HG03175 (cell line): Measurements from ENCODE around the gene LARP4.
"Not testable (repeated sequence)": the region's sequence is repeated elsewhere in the genome, so short reads cannot be mapped to it uniquely, and the experiment has no call there.

ENCODE experiments used
- ATAC-seq: cut with Tn5 transposase; IDR thresholded peaks from one replicate; pipeline ENCODE4 v1.9.1; 2021; ENCODE audit warnings: mild to moderate bottlenecking, moderate library complexity; ENCODE audit not compliant: unreplicated experiment

The LARP4 gene

GRCh38 chr12:50400638-50401499 is at the start of gene LARP4:
TSS of gene LARP4 (plus strand) at chr12:50400885. CDS start at chr12:50401011, 126 bp downstream.
- ATAC-seq, result peak; percentile 94

GRCh38 chr12:50351120-50352043 is 49.3 kb upstream of the LARP4 start:
- ATAC-seq, result no peak

- ATAC-seq, result no peak
Measured at GRCh38 chr12:50353404-50353803, 47.3 kb upstream of the LARP4 start.

- ATAC-seq, result no peak
Measured at GRCh38 chr12:50353869-50354593, 46.7 kb upstream of the LARP4 start.

- no peak for ATAC-seq
Measured at GRCh38 chr12:50354908-50355307, 45.8 kb upstream of the LARP4 start.

- no peak for ATAC-seq
Measured at GRCh38 chr12:50355365-50355764, 45.3 kb upstream of the LARP4 start.

- ATAC-seq, result no peak
Measured at GRCh38 chr12:50362671-50363070, 38.0 kb upstream of the LARP4 start.

- ATAC-seq, result no peak
Measured at GRCh38 chr12:50363141-50363540, 37.5 kb upstream of the LARP4 start.

GRCh38 chr12:50365709-50366406 is 34.8 kb upstream of the LARP4 start:
- ATAC-seq, result no peak

GRCh38 chr12:50370672-50371071 is 30.0 kb upstream of the LARP4 start:
- not testable (repeated sequence) for ATAC-seq

- ATAC-seq, result no peak
Measured at GRCh38 chr12:50375802-50376201, 24.9 kb upstream of the LARP4 start.

GRCh38 chr12:50380761-50381325 is 19.8 kb upstream of the LARP4 start:
- no peak for ATAC-seq

- ATAC-seq, result no peak
Measured at GRCh38 chr12:50387487-50387886, 13.2 kb upstream of the LARP4 start.

GRCh38 chr12:50387972-50388478 is 12.7 kb upstream of the LARP4 start:
- no peak for ATAC-seq

- not testable (repeated sequence) for ATAC-seq
Measured at GRCh38 chr12:50388793-50389192, 11.9 kb upstream of the LARP4 start.

GRCh38 chr12:50390316-50390741 is 10.4 kb upstream of the LARP4 start:
- no peak for ATAC-seq

- no peak for ATAC-seq
Measured at GRCh38 chr12:50394469-50395029, 6.1 kb upstream of the LARP4 start.

GRCh38 chr12:50397117-50397650 is 3.5 kb upstream of the LARP4 start:
- no peak for ATAC-seq

GRCh38 chr12:50398931-50399330 is 1.8 kb upstream of the LARP4 start:
- no peak for ATAC-seq
